IPS-20b (cell line): Measurements from ENCODE around the gene SORL1-AS1.

Experiments
- H3K27ac ChIP-seq: one replicate; pipeline ENCODE4 v1.5.1; 2013; ENCODE audit warnings: low read length
- H3K27me3 ChIP-seq: 2 replicates; pipeline ENCODE4 v1.6.1; 2013; ENCODE audit warnings: mild to moderate bottlenecking, low read length, inconsistent platforms; ENCODE audit not compliant: insufficient read depth
- H3K36me3 ChIP-seq: 2 replicates; pipeline ENCODE4 v1.6.1; 2013; ENCODE audit warnings: low read depth, mild to moderate bottlenecking, inconsistent platforms, low read length, moderate library complexity; ENCODE audit not compliant: insufficient read depth
- H3K4me1 ChIP-seq: 2 replicates; pipeline ENCODE4 v1.6.1; 2013; ENCODE audit warnings: mild to moderate bottlenecking, control low read depth, inconsistent platforms, low read length, moderate library complexity; ENCODE audit not compliant: insufficient read depth
- H3K4me3 ChIP-seq: 2 replicates; pipeline ENCODE4 v1.5.1; 2013; ENCODE audit warnings: mild to moderate bottlenecking, low read length, inconsistent platforms
- H3K9ac ChIP-seq: 2 replicates; pipeline ENCODE4 v1.6.1; 2013; ENCODE audit warnings: low read depth, mild to moderate bottlenecking, inconsistent platforms, low read length, moderate library complexity
- H3K9me3 ChIP-seq: 2 replicates; pipeline ENCODE4 v1.6.1; 2013; ENCODE audit warnings: mild to moderate bottlenecking, low read depth, low read length, inconsistent platforms; ENCODE audit not compliant: insufficient read depth

Gene SORL1-AS1

DNA sequence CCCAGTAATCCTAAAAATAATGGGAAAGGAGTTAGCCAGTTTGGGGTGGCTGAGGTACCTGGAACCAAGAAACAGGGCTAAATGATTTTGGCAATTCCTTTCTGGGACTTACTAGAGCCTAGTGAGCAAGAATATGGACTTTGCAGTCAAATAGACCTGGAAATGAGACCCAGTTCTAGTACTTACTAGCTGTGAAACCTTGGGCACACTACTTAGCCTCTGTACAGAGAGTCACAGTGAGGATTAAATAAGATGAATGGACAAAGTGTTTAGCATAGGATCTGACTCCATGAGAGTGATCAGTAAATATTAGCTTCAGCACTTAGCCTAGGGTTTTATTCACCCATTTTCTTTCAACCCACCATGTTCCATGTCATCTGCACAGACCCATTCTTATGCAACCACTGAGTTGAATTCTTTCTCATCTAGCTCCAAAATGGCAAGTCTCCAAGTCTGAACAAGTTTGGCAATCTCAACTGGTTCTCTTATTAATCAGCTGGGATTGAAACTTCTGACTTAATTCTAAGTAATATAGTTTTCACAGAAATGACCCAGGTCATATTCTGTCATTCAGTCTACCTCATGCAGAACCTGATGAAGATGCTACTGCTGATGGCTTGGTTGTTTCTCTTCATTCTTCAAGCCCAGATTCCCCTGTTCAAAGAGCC lies 15.6 kb downstream of the SORL1-AS1 start:
- no peaks in the 10 kb centered on the region for H3K27me3 ChIP-seq
- H3K36me3 ChIP-seq, result no peaks in the 10 kb centered on the region
- H3K9me3 ChIP-seq, result no peaks in the 10 kb centered on the region
- H3K9ac ChIP-seq, result no peak overlapping the region
- no peaks in the 10 kb centered on the region; the same call in 1 of the 2 replicates for H3K4me1 ChIP-seq
- H3K27ac ChIP-seq, result no peak overlapping the region
- H3K4me3 ChIP-seq, result no peak overlapping the region

- no peaks in the 10 kb centered on the region for H3K9me3 ChIP-seq
- no peak overlapping the region for H3K27ac ChIP-seq
- no peak overlapping the region for H3K9ac ChIP-seq
- no peak overlapping the region for H3K4me3 ChIP-seq
- H3K27me3 ChIP-seq, result no peaks in the 10 kb centered on the region
- no peaks in the 10 kb centered on the region for H3K36me3 ChIP-seq
- H3K4me1 ChIP-seq, result no peaks in the 10 kb centered on the region; the same call in 1 of the 2 replicates
These were observed 16.9 kb downstream of the SORL1-AS1 start for GRCh38 chr11:121435551-121436511.

DNA sequence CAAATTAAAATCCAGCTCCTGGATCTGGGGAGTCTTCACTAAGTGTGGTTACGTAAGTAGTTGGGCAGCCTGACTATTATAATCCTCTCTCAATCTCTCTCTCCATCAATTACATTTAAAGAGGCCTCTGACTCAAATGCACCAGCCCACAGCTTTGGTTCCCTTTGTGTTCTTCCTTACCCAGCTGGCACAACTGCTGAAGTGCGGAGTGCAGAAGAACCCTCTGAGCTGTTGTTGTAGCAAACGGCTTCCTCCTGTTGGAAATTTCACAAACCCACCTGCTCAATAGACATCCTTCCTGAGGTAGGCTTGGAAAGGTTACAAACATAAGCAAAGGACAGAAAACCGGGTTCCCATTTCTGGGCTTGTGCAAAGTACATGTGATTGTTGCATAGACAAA lies 17.6 kb downstream of the SORL1-AS1 start:
- no peaks in the 10 kb centered on the region; the same call in 1 of the 2 replicates for H3K4me1 ChIP-seq
- H3K4me3 ChIP-seq, result no peak overlapping the region
- no peaks in the 10 kb centered on the region for H3K9me3 ChIP-seq
- H3K36me3 ChIP-seq, result no peaks in the 10 kb centered on the region
- no peak overlapping the region for H3K9ac ChIP-seq
- H3K27me3 ChIP-seq, result no peaks in the 10 kb centered on the region
- no peak overlapping the region for H3K27ac ChIP-seq

GRCh38 chr11:121431820-121432526 lies 20.8 kb downstream of the SORL1-AS1 start:
- Histone ChIP-seq H3K4me3 (no peak overlapping the region), H3K36me3 (no peaks in the 10 kb centered on the region), H3K9ac (no peak overlapping the region), H3K27me3 (peaks cover 10% of the 10 kb centered on the region), H3K27ac (no peak overlapping the region), H3K9me3 (no peaks in the 10 kb centered on the region), H3K4me1 (no peaks in the 10 kb centered on the region; the same call in 1 of the 2 replicates)

DNA sequence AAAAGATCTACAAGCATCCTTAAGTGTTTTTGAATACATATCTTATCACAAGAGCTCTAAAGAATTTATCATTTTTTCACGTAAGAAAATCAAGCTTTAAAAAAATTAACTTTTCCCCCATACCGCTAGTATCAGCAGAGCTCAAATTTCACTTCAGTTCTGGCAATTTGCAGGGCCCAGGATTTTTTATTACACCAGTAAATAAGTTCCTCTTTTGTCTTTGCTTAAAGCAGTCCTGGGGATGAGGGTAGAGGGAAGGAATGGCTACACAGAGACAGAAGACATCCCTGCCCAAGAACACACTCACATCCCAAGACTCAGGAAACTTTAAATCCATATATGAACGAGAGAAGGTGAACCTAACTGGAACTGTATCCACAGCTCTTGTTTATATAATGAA lies 23.2 kb downstream of the SORL1-AS1 start:
- Histone ChIP-seq H3K4me1 (peaks cover 10% of the 10 kb centered on the region; the same call in 1 of the 2 replicates), H3K36me3 (no peaks in the 10 kb centered on the region), H3K27ac (no peak overlapping the region), H3K9ac (no peak overlapping the region), H3K27me3 (peaks cover 21% of the 10 kb centered on the region), H3K9me3 (no peaks in the 10 kb centered on the region), H3K4me3 (no peak overlapping the region)

DNA sequence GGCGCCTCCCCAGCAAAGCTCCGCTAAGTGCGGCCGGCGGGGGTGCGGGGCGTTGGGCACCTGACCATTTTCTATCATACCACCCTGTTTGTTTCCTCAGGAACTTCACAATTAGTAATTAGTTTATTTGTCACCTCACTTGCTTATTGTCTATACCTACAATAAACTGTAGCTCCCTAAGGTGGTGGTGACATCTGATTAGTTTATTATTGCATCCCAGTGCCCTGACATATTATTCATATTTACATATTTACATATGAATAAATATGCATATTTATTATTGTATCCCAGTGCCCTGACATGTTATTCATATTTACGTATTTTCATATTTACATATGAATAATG lies 25.4 kb downstream of the SORL1-AS1 start:
- peak overlapping the region; percentile 68; the same call in 1 of the 2 replicates for H3K4me3 ChIP-seq
- no peak overlapping the region for H3K9ac ChIP-seq
- no peaks in the 10 kb centered on the region for H3K9me3 ChIP-seq
- H3K27me3 ChIP-seq, result peaks cover 21% of the 10 kb centered on the region
- H3K27ac ChIP-seq, result no peak overlapping the region
- peaks cover 10% of the 10 kb centered on the region; the same call in 1 of the 2 replicates for H3K4me1 ChIP-seq
- no peaks in the 10 kb centered on the region for H3K36me3 ChIP-seq

DNA sequence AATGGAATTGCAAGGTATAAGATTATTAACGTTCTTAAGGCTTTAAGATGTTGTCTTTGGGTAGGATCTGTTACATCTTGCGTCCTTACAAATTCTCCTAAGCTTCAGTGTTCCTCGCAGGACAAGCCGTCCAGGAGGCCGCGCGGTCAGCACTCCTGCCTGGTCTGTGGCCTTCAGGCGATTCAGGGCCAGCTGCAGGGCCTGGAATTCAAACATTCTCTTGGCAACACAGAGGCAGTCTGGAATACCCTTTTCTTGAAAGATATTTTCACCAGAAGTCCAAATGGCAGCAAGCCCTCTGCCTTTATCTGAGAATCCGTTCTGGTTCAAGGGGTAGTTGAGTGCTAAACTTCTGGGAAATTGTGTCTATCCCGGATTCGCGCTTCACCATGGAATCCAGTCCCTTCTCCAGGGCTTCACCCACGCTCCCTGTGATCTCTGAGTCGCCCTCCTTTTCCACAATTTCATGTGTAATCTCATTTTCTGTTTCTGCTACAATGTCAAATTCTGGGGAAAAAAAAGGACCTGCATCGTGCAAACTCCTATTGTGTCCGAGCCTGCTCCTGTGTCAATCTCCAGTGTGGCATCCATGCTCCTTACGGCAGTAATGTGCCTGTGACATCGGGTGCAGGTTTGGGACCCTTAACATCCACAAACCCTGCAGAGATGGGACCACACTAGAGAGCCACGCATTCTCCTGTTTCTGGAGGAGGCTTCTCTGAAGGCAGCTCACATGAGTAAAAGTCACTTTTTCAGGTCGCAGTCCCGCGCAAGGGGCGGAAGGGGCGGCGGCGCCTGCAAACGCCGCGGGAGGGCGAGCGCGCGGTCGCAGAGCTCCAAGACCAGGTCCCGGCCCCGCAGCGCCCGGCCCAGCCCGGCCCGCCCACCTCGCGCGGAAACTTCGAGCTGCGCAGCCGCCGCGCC lies 26.0 kb downstream of the SORL1-AS1 start:
- peak overlapping the region; percentile 73; the same call in 1 of the 2 replicates for H3K9ac ChIP-seq
- no peak overlapping the region for H3K27ac ChIP-seq
- peak overlapping the region; percentile 68 for H3K4me3 ChIP-seq
- H3K4me1 ChIP-seq, result peaks cover 10% of the 10 kb centered on the region; the same call in 1 of the 2 replicates
- H3K9me3 ChIP-seq, result no peaks in the 10 kb centered on the region
- no peaks in the 10 kb centered on the region for H3K36me3 ChIP-seq
- H3K27me3 ChIP-seq, result peaks cover 21% of the 10 kb centered on the region

- Histone ChIP-seq H3K9me3 (no peaks in the 10 kb centered on the region), H3K4me1 (peaks cover 12% of the 10 kb centered on the region; the same call in 1 of the 2 replicates), H3K27ac (no peak overlapping the region), H3K27me3 (peaks cover 21% of the 10 kb centered on the region), H3K4me3 (no peak overlapping the region), H3K9ac (no peak overlapping the region), H3K36me3 (no peaks in the 10 kb centered on the region)
These were observed 26.9 kb downstream of the SORL1-AS1 start for GRCh38 chr11:121425828-121426227.

DNA sequence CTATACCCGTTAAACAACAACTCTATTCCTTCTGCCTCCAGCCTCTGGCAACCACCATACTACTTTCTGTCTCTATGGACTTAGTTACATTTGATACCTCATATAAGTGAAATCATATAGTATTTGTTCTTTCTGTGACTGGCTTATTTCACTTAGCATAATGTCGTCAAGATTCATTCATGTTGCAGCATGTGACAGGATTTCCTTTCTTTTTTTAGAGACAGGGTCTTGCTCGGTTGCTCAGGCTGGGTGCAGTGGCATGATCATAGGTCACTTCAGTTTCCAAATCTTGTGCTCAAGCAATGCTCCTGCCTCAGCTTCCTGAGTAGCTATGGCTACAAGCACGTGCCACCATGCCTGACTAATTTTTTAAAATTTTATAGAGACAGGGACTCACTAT lies 30.1 kb downstream of the SORL1-AS1 start:
- H3K9ac ChIP-seq, result no peak overlapping the region
- H3K4me3 ChIP-seq, result no peak overlapping the region

DNA sequence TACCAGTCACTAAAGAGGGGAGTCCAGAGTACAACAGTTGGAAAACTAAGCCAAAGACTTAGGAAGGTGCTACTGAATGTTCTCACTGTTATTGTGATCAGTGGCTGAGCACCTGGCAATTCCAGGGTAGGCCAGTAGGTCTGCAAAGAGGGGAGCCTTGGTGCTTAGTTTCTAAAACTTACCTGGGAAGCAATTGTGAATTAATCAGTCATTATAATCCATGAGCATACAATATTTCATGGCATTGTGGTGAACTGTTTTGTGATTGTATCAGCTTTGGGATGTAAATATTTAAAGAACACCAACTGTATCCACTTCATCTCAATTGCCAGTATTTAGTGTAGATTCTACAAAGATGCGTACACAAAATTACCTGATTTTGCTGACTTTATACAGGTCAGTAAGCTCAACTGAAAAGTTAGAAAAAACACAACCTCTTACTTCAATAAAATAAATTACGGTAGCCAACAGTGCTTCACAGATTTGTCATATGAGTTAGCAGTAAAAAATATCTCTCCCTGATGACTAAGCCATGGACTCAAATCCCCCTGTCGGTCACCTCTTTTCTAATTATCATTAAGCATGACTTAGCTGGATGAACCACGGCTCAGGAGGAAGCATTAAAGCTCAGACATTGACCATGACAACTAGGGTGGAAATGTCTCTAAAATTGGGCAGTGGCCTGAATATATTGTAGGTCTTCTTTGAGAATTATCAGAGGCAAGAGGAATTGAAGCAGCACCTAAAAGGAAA lies 31.4 kb downstream of the SORL1-AS1 start:
- no peaks in the 10 kb centered on the region for H3K9me3 ChIP-seq
- no peak overlapping the region for H3K4me3 ChIP-seq
- H3K4me1 ChIP-seq, result peaks cover 6% of the 10 kb centered on the region; the same call in 1 of the 2 replicates
- peaks cover 4% of the 10 kb centered on the region; the same call in 1 of the 2 replicates for H3K27me3 ChIP-seq
- H3K27ac ChIP-seq, result no peak overlapping the region
- no peak overlapping the region for H3K9ac ChIP-seq
- no peaks in the 10 kb centered on the region for H3K36me3 ChIP-seq

More for the DNA sequence above, 30.1 kb downstream of the SORL1-AS1 start:
- no peak overlapping the region for H3K27ac ChIP-seq
- peaks cover 12% of the 10 kb centered on the region; the same call in 1 of the 2 replicates for H3K4me1 ChIP-seq
- H3K36me3 ChIP-seq, result no peaks in the 10 kb centered on the region
- H3K27me3 ChIP-seq, result peaks cover 12% of the 10 kb centered on the region; the same call in 1 of the 2 replicates
- H3K9me3 ChIP-seq, result no peaks in the 10 kb centered on the region
